ENCODE results near the gene TIMM22. TPM values are rescaled to one million over a fixed set of nuclear protein-coding genes. Genes with fewer than 3 reads are reported as not detected.

The TIMM22 gene
- total and polyA plus RNA-seq, 2 of the 13 experiments (the other 11 are each of a cell fraction or from before 2014, with no cell fraction given), result 6.2 to 15.5 TPM

GRCh38 chr17:1034652-1035210, 37.8 kb downstream of the TIMM22 start:
- in situ Hi-C loops (cut with HindIII; ENCODE audit: extremely low pct_ligation_motif_present, low pct_unique_long_range_greater_than_20kb), result no loop called here
- ATAC-seq (no peak), FAIRE-seq (no peak), DNase-seq (ENCODE audit: low spot score) (no peak)
- ChIA-PET POLR2A (no interaction called here), CTCF (ENCODE audit: low intra/inter-chr PET ratio, low total read pairs) (no interaction called here)
- H3K4me2 ChIP-seq (ENCODE audit: low read depth, low read length), result no peak overlapping the region
- no peak overlapping the region for H2AFZ ChIP-seq (ENCODE audit: low read length)
- intact Hi-C loops (cut with micrococcal nuclease; ENCODE audit: unreplicated experiment), result no loop called here
- H3K9me3 ChIP-seq (ENCODE audit: low read length), result no peaks in the 10 kb centered on the region
- H3K9ac ChIP-seq (ENCODE audit: insufficient read depth, low read depth, low read length), result no peak overlapping the region
- no peak overlapping the region for H3K27ac ChIP-seq (ENCODE audit: extremely low read length, insufficient read depth, low read length)
- no peaks in the 10 kb centered on the region for H4K20me1 ChIP-seq (ENCODE audit: insufficient read depth, low read length)
- peaks cover 6% of the 10 kb centered on the region for H3K4me1 ChIP-seq (ENCODE audit: insufficient read depth, low read length)
- BruUV-seq (replicated peaks), result no TSS peak
- no peaks in the 10 kb centered on the region for H3K79me2 ChIP-seq (ENCODE audit: insufficient read depth, low read length)
- H3K27me3 ChIP-seq (ENCODE audit: control insufficient read depth in 1 of 2, insufficient read depth in 2 of 2, low read length in 2 of 2), result no peaks in the 10 kb centered on the region
- H3K36me3 ChIP-seq (replicated peaks in 1 of 2; ENCODE audit: control insufficient read depth in 1 of 2, insufficient read depth in 2 of 2, low read length in 2 of 2), result 0 out of 5 replicates have a peak, but pooled peaks cover 0 to 1% of the 10 kb centered on the region in 2 experiments
- no peak overlapping the region for H3K4me3 ChIP-seq (replicated peaks in 1 of 3; ENCODE audit: insufficient read depth in 1 of 3, low read depth in 2 of 3, low read length in 3 of 3)
- WGBS (ENCODE audit: low lambda C conversion rate), result 96% methylated on average over 10 of the region's 20 CpGs
- no peak for TF ChIP-seq SRSF9 (IDR thresholded peaks at IDR 0.05; ENCODE audit: borderline replicate concordance, insufficient read depth, low read depth, low read length, poor library complexity, severe bottlenecking)
- no peak for TF ChIP-seq ZNF234 (CRISPR knock-in tag; conservative IDR thresholded peaks at IDR 0.05)
- no peak for TF ChIP-seq HNF4G (IDR thresholded peaks at IDR 0.05; ENCODE audit: borderline replicate concordance, low read depth, low read length)
- TF ChIP-seq HNF4G (CRISPR knock-in tag; IDR thresholded peaks at IDR 0.05; ENCODE audit: borderline replicate concordance, low read depth), result no peak
- TF ChIP-seq, protein P1, sequence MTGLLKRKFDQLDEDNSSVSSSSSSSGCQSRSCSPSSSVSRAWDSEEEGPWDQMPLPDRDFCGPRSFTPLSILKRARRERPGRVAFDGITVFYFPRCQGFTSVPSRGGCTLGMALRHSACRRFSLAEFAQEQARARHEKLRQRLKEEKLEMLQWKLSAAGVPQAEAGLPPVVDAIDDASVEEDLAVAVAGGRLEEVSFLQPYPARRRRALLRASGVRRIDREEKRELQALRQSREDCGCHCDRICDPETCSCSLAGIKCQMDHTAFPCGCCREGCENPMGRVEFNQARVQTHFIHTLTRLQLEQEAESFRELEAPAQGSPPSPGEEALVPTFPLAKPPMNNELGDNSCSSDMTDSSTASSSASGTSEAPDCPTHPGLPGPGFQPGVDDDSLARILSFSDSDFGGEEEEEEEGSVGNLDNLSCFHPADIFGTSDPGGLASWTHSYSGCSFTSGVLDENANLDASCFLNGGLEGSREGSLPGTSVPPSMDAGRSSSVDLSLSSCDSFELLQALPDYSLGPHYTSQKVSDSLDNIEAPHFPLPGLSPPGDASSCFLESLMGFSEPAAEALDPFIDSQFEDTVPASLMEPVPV (CRISPR knock-in tag; IDR thresholded peaks at IDR 0.05), result no peak
- TF ChIP-seq ZBTB10 (CRISPR knock-in tag; IDR thresholded peaks at IDR 0.05; ENCODE audit: borderline replicate concordance), result no peak
- no peak for TF ChIP-seq SIN3B (IDR thresholded peaks at IDR 0.05; ENCODE audit: low read length)
- no peak for TF ChIP-seq ATF7-NPFF (CRISPR knock-in tag; IDR thresholded peaks at IDR 0.05; ENCODE audit: low read depth)
- no peak for TF ChIP-seq NR3C1 (CRISPR knock-in tag; IDR thresholded peaks at IDR 0.05)
- no peak for TF ChIP-seq TFDP2 (CRISPR knock-in tag; IDR thresholded peaks at IDR 0.05)
- no peak for TF ChIP-seq RBFOX2 (IDR thresholded peaks at IDR 0.05; ENCODE audit: low read depth, low read length)
- no peak for TF ChIP-seq TP53 (CRISPR knock-in tag; conservative IDR thresholded peaks at IDR 0.05)
- TF ChIP-seq, protein P2, sequence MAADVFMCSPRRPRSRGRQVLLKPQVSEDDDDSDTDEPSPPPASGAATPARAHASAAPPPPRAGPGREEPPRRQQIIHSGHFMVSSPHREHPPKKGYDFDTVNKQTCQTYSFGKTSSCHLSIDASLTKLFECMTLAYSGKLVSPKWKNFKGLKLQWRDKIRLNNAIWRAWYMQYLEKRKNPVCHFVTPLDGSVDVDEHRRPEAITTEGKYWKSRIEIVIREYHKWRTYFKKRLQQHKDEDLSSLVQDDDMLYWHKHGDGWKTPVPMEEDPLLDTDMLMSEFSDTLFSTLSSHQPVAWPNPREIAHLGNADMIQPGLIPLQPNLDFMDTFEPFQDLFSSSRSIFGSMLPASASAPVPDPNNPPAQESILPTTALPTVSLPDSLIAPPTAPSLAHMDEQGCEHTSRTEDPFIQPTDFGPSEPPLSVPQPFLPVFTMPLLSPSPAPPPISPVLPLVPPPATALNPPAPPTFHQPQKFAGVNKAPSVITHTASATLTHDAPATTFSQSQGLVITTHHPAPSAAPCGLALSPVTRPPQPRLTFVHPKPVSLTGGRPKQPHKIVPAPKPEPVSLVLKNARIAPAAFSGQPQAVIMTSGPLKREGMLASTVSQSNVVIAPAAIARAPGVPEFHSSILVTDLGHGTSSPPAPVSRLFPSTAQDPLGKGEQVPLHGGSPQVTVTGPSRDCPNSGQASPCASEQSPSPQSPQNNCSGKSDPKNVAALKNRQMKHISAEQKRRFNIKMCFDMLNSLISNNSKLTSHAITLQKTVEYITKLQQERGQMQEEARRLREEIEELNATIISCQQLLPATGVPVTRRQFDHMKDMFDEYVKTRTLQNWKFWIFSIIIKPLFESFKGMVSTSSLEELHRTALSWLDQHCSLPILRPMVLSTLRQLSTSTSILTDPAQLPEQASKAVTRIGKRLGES (CRISPR knock-in tag; IDR thresholded peaks at IDR 0.05; ENCODE audit: borderline replicate concordance), result no peak
- no peak for TF ChIP-seq ZNF263 (CRISPR knock-in tag; IDR thresholded peaks at IDR 0.05)
- TF ChIP-seq ZNF12 (CRISPR knock-in tag; IDR thresholded peaks at IDR 0.05), result no peak
